ENCODE measurements around the gene S100A1.

DNA sequence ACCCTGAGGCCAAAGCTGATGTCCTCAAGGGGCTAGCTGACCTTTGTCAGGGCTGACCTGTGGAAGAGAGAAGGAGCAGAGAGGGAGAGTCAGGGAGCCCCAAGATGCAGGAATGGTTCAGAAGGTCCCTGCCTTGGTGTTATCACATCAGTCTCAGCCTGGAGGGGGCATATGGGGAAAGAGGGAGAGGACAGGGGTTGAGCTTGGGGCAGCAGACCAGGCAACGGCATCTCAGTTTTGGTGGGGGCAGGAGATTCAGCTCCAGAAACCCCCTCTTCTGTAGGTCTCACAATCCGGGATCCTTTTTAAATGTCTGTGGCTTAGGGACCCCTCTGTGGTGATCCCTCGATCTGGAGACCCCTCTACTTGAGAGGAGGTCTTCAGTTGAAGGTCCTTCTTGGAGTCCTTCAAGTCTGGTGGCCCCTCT is 1.7 kb upstream of the S100A1 start:
- TF ChIP-seq, protein P1, sequence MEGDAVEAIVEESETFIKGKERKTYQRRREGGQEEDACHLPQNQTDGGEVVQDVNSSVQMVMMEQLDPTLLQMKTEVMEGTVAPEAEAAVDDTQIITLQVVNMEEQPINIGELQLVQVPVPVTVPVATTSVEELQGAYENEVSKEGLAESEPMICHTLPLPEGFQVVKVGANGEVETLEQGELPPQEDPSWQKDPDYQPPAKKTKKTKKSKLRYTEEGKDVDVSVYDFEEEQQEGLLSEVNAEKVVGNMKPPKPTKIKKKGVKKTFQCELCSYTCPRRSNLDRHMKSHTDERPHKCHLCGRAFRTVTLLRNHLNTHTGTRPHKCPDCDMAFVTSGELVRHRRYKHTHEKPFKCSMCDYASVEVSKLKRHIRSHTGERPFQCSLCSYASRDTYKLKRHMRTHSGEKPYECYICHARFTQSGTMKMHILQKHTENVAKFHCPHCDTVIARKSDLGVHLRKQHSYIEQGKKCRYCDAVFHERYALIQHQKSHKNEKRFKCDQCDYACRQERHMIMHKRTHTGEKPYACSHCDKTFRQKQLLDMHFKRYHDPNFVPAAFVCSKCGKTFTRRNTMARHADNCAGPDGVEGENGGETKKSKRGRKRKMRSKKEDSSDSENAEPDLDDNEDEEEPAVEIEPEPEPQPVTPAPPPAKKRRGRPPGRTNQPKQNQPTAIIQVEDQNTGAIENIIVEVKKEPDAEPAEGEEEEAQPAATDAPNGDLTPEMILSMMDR (IDR thresholded peaks at IDR 0.05): no peak
- no peak for TF ChIP-seq POLR2AphosphoS5 (IDR thresholded peaks at IDR 0.05)
